RWPE1 (cell line): ENCODE results near the gene MFNG.

ENCODE experiments used
- CTCF ChIA-PET: fragments of 350-600 bp; sonication (Branson Sonifier 250); formaldehyde crosslinking; extraction: SDS; loops from one replicate; lab custom pipeline; 2021; lab: Yijun Ruan, JAX
- POLR2A ChIA-PET: fragments of 400-600 bp; formaldehyde crosslinking; extraction: SDS; loops from one replicate; lab custom pipeline; 2020; ENCODE audit warnings: antibody characterized with exemption; ENCODE audit not compliant: low non-redundant PET; lab: Yijun Ruan, JAX
- DNase-seq: peaks from one replicate; pipeline ENCODE4 v3.0.0; 2012; ENCODE audit warnings: low spot score
- H3K27ac ChIP-seq: fragments of 450-650 bp; 2 replicates; pipeline ENCODE4 v1.5.1; 2017
- TF ChIP-seq, protein P1 (sequence below): fragments of 450-650 bp; conservative IDR thresholded peaks from 2 replicates; pipeline ENCODE4 v1.5.1; 2017; ENCODE audit warnings: low read depth, mild to moderate bottlenecking

MFNG gene

DNA sequence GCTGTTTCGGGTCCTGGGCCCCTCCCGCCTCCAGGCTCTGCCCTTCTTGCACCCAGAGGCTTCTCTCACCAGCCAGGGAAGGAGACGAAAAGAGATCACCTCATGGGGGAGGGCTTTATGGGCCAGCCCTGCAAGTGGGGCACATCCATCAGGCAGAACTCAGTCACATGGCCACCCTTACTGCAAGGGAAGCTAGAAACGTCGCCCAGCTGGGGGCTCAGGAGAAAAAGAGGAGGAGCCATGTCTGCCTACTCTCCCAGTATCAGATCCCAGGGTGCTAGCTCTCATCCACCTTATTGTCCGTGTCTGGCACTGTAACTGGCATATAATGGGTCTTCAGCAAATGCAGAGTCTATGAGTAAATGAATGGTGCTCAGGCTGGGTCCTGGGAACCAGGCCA lies 24.2 kb downstream of the MFNG start:
- no peak for DNase-seq
- TF ChIP-seq, protein P1, sequence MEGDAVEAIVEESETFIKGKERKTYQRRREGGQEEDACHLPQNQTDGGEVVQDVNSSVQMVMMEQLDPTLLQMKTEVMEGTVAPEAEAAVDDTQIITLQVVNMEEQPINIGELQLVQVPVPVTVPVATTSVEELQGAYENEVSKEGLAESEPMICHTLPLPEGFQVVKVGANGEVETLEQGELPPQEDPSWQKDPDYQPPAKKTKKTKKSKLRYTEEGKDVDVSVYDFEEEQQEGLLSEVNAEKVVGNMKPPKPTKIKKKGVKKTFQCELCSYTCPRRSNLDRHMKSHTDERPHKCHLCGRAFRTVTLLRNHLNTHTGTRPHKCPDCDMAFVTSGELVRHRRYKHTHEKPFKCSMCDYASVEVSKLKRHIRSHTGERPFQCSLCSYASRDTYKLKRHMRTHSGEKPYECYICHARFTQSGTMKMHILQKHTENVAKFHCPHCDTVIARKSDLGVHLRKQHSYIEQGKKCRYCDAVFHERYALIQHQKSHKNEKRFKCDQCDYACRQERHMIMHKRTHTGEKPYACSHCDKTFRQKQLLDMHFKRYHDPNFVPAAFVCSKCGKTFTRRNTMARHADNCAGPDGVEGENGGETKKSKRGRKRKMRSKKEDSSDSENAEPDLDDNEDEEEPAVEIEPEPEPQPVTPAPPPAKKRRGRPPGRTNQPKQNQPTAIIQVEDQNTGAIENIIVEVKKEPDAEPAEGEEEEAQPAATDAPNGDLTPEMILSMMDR, result no peak
- H3K27ac ChIP-seq, result no peak overlapping the region
- CTCF ChIA-PET, result interaction anchor here (0.7 kb wide), 1 partner anchor 263 kb away, joined by 4 read pairs; no protein-coding TSS in a partner anchor
- POLR2A ChIA-PET, result no interaction called here

DNA sequence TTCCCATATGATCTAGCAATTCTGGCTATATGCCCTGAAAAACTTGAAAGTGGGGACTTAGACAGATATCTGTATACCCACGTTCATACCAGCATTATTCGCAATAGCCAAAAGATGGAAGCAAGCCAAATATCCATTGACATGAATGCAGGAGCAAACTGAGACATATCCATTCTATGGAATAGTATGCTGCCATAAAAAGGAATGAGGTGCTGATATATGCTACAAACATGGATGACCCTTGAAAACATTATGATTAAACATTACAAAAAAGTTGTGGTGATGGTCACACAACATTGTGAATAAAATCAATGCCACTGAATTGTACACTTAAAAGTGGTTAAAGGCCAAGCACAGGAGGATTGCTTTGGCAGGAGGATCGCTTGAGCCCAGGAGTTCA lies 25.5 kb downstream of the MFNG start:
- TF ChIP-seq, protein P1, result no peak
- no peak overlapping the region for H3K27ac ChIP-seq
- DNase-seq, result no peak
- ChIA-PET POLR2A (no interaction called here), CTCF (no interaction called here)

DNA sequence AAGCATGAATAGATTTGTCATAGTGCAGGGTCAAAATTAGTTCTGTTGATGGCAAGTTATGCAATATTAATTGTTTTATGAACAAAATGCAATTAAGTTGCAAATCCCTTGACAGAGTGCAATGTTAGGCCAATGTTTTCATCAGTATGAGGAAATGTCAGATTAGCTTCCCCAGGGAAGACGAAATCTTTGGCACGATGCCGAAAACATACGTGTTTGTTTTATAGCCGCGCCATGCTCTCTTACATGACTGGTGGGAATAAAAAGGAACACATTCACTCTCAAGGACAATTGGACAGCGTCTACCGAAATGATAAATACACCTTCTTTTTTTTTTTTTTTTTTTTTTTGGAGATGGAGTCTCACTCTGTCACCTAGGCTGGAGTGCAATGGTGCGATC lies 27.0 kb downstream of the MFNG start:
- DNase-seq, result no peak
- ChIA-PET CTCF (interaction anchor here (0.7 kb wide), 1 partner anchor 277 kb away, joined by 3 read pairs; no protein-coding TSS in a partner anchor), POLR2A (no interaction called here)
- TF ChIP-seq, protein P1, result no peak
- H3K27ac ChIP-seq, result no peak overlapping the region

DNA sequence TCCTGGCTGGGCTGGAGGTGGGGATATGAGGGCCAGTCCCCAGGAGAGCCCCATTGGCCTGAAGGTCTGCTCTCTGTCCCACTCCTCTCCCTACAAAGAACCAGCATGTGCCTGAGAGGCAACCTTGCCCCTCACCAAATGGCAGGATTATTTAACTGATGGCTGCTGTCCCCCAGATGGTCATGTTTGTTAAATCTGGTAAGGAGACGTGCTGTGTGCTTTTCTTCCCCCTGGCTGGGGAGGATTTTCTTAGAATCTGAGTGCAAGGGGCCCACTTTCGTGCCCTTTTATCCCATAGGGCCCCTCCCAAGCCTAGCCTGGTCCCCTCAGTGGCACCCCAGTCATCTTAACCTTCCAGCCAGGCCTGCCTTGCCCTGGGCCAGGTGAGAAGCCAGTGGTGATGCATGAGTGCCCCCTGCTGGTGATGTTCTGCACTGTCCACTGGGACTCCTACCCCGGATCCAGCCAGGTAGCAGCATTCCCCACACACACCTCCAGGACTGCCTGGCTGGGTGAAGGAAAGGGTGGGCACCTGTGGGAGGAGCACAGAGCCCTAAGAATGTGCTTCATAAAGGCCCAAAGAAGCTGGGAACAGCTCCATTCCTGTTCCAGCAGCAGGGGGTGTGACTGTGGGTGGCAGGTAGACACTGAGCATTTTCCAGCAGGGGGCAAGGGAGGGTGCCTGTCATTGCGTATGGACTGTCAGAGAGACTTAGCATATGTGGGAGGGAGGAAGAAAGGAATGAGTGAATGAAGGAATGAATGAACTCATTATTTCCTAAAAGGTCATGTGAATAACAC lies 28.9 kb downstream of the MFNG start:
- CTCF ChIA-PET, result interaction anchor here (0.5 to 1.5 kb wide), 11 partner anchors 25 to 227 kb away, joined by 3 to 5 read pairs (median 3); partner anchors contain the start of gene LGALS2
- peak overlapping the region; percentile 74; the same call in 1 of the 2 replicates for H3K27ac ChIP-seq
- POLR2A ChIA-PET, result no interaction called here
- peak; percentile 65 for DNase-seq
- TF ChIP-seq, protein P1, result peak; percentile 91

DNA sequence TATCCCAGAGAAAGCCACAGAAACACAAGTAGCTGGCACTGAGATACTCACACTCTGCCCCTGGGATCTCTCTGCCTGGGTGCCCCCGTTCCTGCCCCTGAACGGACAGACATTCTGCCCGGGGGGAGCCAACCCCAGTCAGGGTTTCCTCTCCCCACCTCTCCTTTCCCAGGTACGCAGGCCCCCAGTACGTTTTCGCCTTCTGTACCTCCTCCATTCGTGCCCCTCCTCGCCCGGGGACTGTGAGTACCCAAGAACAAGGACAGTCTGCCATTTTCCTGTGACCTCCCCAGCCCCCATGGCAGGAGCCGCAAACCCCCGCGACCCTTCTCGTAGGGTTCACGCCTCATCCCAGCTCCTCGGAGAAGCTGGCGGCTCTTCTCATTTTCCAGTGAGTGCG lies 29.8 kb downstream of the MFNG start:
- TF ChIP-seq, protein P1, result no peak
- CTCF ChIA-PET, result interaction anchor here (0.6 to 0.8 kb wide), 5 partner anchors 19 to 255 kb away, joined by 3 to 4 read pairs (median 3); no protein-coding TSS in a partner anchor
- no peak for DNase-seq
- POLR2A ChIA-PET, result no interaction called here
- H3K27ac ChIP-seq, result peak overlapping the region; percentile 74; the same call in 1 of the 2 replicates

DNA sequence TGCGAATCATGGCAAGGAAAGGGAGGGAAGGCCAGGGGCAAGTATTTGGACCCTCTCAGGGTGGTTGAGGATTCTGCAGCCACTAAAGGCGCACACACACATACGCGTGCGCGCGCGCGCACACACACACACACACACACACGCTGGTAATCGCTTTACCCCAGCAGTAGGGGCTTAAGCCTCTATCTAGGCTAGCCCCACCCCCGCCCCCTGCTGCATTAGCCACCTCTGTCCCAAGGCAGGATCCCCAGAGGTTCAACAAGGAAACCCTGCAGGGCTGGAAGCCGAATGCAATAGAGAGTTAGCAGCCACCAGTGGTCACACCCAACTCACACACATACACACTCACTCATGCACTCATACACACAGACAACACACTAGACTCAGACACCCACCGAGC lies 30.3 kb downstream of the MFNG start:
- H3K27ac ChIP-seq, result peak overlapping the region; percentile 74
- ChIA-PET CTCF (interaction anchor here (0.8 to 1.5 kb wide), 2 partner anchors 195 to 231 kb away, joined by 4 read pairs; no protein-coding TSS in a partner anchor), POLR2A (no interaction called here)
- TF ChIP-seq, protein P1, result no peak
- DNase-seq, result no peak
